ENCODE measurements around the gene MCUB.

DNA sequence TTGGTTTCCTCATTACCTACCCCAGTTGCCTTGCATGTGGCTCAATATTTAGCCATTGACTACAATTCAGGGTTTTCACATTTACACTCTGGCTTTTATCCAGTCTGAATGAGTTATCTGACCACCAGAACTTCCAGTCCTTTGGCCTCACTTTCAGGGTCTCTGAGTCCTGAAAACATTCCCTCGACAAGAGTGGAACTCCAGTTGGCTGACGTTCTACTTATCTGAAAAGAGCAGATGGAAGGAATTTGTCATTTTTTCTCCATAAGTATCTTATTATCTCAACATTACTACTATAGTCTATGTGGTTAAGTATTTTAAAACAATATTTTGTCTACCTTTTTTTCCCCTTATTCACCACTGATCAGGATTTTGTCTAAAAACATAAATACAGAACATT, 148.4 kb downstream of the MCUB start:
- TF ChIP-seq, protein P1, sequence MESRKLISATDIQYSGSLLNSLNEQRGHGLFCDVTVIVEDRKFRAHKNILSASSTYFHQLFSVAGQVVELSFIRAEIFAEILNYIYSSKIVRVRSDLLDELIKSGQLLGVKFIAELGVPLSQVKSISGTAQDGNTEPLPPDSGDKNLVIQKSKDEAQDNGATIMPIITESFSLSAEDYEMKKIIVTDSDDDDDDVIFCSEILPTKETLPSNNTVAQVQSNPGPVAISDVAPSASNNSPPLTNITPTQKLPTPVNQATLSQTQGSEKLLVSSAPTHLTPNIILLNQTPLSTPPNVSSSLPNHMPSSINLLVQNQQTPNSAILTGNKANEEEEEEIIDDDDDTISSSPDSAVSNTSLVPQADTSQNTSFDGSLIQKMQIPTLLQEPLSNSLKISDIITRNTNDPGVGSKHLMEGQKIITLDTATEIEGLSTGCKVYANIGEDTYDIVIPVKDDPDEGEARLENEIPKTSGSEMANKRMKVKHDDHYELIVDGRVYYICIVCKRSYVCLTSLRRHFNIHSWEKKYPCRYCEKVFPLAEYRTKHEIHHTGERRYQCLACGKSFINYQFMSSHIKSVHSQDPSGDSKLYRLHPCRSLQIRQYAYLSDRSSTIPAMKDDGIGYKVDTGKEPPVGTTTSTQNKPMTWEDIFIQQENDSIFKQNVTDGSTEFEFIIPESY (IDR thresholded peaks at IDR 0.05; ENCODE audit: extremely low read depth, insufficient replicate concordance, low read length), result no peak
- TF ChIP-seq, protein P2, sequence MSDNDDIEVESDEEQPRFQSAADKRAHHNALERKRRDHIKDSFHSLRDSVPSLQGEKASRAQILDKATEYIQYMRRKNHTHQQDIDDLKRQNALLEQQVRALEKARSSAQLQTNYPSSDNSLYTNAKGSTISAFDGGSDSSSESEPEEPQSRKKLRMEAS (IDR thresholded peaks at IDR 0.05), result no peak
- TF ChIP-seq POLR2AphosphoS5 (IDR thresholded peaks at IDR 0.05; ENCODE audit: low read depth, low read length) (no peak), SP1 (IDR thresholded peaks at IDR 0.05; ENCODE audit: low read depth) (no peak), EZH2phosphoT487 (IDR thresholded peaks at IDR 0.05; ENCODE audit: borderline replicate concordance) (no peak), POLR2A (IDR thresholded peaks at IDR 0.05; ENCODE audit: borderline replicate concordance, extremely low read depth, insufficient read depth, insufficient read length) (no peak), SIN3A (IDR thresholded peaks at IDR 0.05; ENCODE audit: low read depth) (no peak), FOSL1 (IDR thresholded peaks at IDR 0.05; ENCODE audit: low read depth) (no peak), SRF (IDR thresholded peaks at IDR 0.05; ENCODE audit: low read depth) (no peak), CEBPB (IDR thresholded peaks at IDR 0.05; ENCODE audit: low read depth) (no peak)
- TF ChIP-seq, protein P3, sequence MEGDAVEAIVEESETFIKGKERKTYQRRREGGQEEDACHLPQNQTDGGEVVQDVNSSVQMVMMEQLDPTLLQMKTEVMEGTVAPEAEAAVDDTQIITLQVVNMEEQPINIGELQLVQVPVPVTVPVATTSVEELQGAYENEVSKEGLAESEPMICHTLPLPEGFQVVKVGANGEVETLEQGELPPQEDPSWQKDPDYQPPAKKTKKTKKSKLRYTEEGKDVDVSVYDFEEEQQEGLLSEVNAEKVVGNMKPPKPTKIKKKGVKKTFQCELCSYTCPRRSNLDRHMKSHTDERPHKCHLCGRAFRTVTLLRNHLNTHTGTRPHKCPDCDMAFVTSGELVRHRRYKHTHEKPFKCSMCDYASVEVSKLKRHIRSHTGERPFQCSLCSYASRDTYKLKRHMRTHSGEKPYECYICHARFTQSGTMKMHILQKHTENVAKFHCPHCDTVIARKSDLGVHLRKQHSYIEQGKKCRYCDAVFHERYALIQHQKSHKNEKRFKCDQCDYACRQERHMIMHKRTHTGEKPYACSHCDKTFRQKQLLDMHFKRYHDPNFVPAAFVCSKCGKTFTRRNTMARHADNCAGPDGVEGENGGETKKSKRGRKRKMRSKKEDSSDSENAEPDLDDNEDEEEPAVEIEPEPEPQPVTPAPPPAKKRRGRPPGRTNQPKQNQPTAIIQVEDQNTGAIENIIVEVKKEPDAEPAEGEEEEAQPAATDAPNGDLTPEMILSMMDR (IDR thresholded peaks at IDR 0.05 in 2 of 3, conservative IDR thresholded peaks at IDR 0.05 in 1 of 3; ENCODE audit: borderline replicate concordance in 1 of 3, insufficient read depth in 1 of 3, low read depth in 2 of 3, low read length in 2 of 3), result no peak
- TF ChIP-seq, protein P4, sequence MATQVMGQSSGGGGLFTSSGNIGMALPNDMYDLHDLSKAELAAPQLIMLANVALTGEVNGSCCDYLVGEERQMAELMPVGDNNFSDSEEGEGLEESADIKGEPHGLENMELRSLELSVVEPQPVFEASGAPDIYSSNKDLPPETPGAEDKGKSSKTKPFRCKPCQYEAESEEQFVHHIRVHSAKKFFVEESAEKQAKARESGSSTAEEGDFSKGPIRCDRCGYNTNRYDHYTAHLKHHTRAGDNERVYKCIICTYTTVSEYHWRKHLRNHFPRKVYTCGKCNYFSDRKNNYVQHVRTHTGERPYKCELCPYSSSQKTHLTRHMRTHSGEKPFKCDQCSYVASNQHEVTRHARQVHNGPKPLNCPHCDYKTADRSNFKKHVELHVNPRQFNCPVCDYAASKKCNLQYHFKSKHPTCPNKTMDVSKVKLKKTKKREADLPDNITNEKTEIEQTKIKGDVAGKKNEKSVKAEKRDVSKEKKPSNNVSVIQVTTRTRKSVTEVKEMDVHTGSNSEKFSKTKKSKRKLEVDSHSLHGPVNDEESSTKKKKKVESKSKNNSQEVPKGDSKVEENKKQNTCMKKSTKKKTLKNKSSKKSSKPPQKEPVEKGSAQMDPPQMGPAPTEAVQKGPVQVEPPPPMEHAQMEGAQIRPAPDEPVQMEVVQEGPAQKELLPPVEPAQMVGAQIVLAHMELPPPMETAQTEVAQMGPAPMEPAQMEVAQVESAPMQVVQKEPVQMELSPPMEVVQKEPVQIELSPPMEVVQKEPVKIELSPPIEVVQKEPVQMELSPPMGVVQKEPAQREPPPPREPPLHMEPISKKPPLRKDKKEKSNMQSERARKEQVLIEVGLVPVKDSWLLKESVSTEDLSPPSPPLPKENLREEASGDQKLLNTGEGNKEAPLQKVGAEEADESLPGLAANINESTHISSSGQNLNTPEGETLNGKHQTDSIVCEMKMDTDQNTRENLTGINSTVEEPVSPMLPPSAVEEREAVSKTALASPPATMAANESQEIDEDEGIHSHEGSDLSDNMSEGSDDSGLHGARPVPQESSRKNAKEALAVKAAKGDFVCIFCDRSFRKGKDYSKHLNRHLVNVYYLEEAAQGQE (IDR thresholded peaks at IDR 0.05; ENCODE audit: low read depth), result no peak
